SK-N-SH treated with all-trans-retinoic acid at 6 μM for 48 hours (cell line): Measurements from ENCODE around the gene TMEM232.

Experiments used
- GLIS3 ChIP-seq: fragments of 250-450 bp; sonication (Bioruptor Pico); IDR thresholded peaks from 2 replicates; pipeline ENCODE4 v1.5.0; 2020; ENCODE audit warnings: mild to moderate bottlenecking, moderate library complexity
- ZNF8 ChIP-seq: fragments of 450-650 bp; formaldehyde crosslinking; IDR thresholded peaks from 2 replicates; pipeline ENCODE4 v1.5.0; 2020; ENCODE audit warnings: mild to moderate bottlenecking, moderate library complexity

DNA sequence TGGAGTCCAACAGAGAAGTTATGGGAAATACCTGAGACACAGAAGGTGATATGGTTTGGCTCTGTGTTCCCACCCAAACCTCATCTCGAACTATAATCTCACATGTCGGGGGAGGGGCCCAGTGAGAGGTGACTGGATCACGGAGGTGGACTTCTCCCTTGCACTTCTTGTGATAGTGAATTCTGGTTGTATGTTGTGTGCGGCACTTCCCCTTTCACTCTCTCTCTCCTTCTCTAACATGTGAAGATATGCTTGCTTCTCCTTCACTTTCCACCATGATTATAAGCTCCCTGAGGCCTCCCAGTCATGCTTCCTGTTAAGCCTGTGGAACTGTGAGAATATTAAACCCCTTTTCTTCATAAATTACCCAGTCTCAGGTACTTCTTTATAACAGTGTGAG is 96.1 kb downstream of the TMEM232 start:
- TF ChIP-seq ZNF8 (CRISPR knock-in tag) (no peak), GLIS3 (CRISPR knock-in tag) (no peak)
